ENCODE data around the gene OR51A7.

The OR51A7 gene

GRCh38 chr11:4957396-4957795, 53.8 kb downstream of the OR51A7 start:
- DNase-seq (ENCODE audit: low spot score), result no peak

Data from CD4-positive, alpha-beta T cell treated with Interleukin-15 for 4 hours (primary cell).